Upper lobe of left lung (tissue), 6 donors: Measurements from ENCODE around the gene KCNAB1. TPM values are rescaled to one million over a fixed set of nuclear protein-coding genes. Genes with fewer than 3 reads are reported as not detected.

Experiments used
- ATAC-seq, 2 donors: fragments of 200-7000 bp; cut with Tn5 transposase; one replicate each; pipeline ENCODE4 v1.9.1; 2022; ENCODE audit warnings: mild to moderate bottlenecking in 2 of 2, moderate library complexity in 2 of 2; ENCODE audit not compliant: low FRiP score in 2 of 2
- DNase-seq, 2 donors: peaks; one replicate each; pipeline ENCODE4 v3.0.0-alpha.2; 2019 to 2020
- H3K27ac ChIP-seq, 4 donors: fragments of 200-600 bp; sonication (generic); one replicate each; pipeline ENCODE4 v1.5.1; 2016 to 2019
- H3K27me3 ChIP-seq, 4 donors: fragments of 200-600 bp; sonication (generic); one replicate each; pipeline ENCODE4 v1.5.1; 2017 to 2019
- H3K36me3 ChIP-seq, 4 donors: fragments of 200-600 bp; sonication (generic); one replicate each; pipeline ENCODE4 v1.5.1; 2016 to 2019
- H3K4me1 ChIP-seq, 4 donors: fragments of 200-600 bp; sonication (generic); one replicate each; pipeline ENCODE4 v1.5.1; 2018 to 2019
- H3K4me3 ChIP-seq, 4 donors: fragments of 200-600 bp; sonication (generic); one replicate each; pipeline ENCODE4 v1.5.1; 2017 to 2019; ENCODE audit warnings: mild to moderate bottlenecking in 2 of 4, moderate library complexity in 1 of 4
- H3K9me3 ChIP-seq, 4 donors: fragments of 200-600 bp; sonication (generic); one replicate each; pipeline ENCODE4 v1.5.1; 2018 to 2019
- EP300 ChIP-seq, 4 donors: sonication (generic); formaldehyde crosslinking; IDR thresholded peaks; one replicate each; pipeline ENCODE4 v1.5.1; 2017; ENCODE audit warnings: antibody characterized with exemption in 4 of 4, control low read depth in 2 of 4
- POLR2A ChIP-seq, 4 donors: fragments of 450-650 bp; IDR thresholded peaks; one replicate each; pipeline ENCODE4 v1.5.1; 2016 to 2017; ENCODE audit warnings: antibody characterized with exemption in 4 of 4, mild to moderate bottlenecking in 2 of 4
- POLR2AphosphoS5 ChIP-seq, 2 donors: sonication (generic); formaldehyde crosslinking; IDR thresholded peaks; one replicate each; pipeline ENCODE4 v1.5.1; 2017; ENCODE audit warnings: antibody characterized with exemption in 2 of 2
- WGBS, 2 donors: methylation state at CpG; one replicate each; pipeline ENCODE4 v1.1.5; 2017 to 2018; 5-methylcytosine and 5-hydroxymethylcytosine counted together
- total RNA-seq, 6 donors: library from RNA; depleted of rRNA in 4 of 6; stranded (reverse); fragments of >200 nt in 4 of 6; gene quantifications; one replicate each; pipeline versions ENCODE4 v1.1.0 to v1.2.1, GENCODE V29; 2016 to 2021
- TF ChIP-seq, protein P1 (sequence below), 6 experiments: fragments of 450-650 bp in 4 of 6; fragments of 200-600 bp in 2 of 6; sonication (generic) in 2 of 6; IDR thresholded peaks; one replicate each; pipeline ENCODE4 v1.5.1; 2016 to 2019; ENCODE audit warnings: antibody characterized with exemption in 6 of 6
- donor health status: DM: no; HTN: no; CAD: no; lungs with moderate emphysema.
- donor health status: DM: no; HTN: yes; CAD: no; lungs with severe emphysema.

The KCNAB1 gene
- total RNA-seq, 6 donors from 2014 or later = 0.79 to 5.2 (median 3.0) TPM

DNA sequence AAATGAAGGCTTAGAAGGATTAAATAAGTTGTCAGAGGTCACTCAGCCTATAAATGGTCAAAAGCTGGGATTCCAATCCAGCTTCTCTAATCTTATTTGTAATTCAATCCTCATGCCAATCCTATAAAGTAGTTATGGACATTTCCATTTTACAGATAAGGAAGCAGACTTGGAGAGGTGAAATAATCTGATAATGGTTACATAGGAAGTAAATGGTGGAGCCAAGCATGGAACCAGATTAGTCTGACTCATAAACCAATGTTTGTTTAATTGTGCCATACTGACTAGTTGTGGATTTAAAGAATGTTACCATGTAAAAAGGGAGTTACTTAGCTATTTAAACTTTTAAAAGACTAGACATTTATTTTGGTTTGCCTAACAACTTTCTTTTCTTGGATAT, 59.7 kb downstream of the KCNAB1 start:
- no peaks in the 10 kb centered on the region for H3K4me1 ChIP-seq
- ATAC-seq (no peak), DNase-seq (no peak)
- TF ChIP-seq POLR2AphosphoS5 (IDR thresholded peaks at IDR 0.05) = no peak
- TF ChIP-seq EP300 (IDR thresholded peaks at IDR 0.05) = no peak
- TF ChIP-seq, protein P1, sequence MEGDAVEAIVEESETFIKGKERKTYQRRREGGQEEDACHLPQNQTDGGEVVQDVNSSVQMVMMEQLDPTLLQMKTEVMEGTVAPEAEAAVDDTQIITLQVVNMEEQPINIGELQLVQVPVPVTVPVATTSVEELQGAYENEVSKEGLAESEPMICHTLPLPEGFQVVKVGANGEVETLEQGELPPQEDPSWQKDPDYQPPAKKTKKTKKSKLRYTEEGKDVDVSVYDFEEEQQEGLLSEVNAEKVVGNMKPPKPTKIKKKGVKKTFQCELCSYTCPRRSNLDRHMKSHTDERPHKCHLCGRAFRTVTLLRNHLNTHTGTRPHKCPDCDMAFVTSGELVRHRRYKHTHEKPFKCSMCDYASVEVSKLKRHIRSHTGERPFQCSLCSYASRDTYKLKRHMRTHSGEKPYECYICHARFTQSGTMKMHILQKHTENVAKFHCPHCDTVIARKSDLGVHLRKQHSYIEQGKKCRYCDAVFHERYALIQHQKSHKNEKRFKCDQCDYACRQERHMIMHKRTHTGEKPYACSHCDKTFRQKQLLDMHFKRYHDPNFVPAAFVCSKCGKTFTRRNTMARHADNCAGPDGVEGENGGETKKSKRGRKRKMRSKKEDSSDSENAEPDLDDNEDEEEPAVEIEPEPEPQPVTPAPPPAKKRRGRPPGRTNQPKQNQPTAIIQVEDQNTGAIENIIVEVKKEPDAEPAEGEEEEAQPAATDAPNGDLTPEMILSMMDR (IDR thresholded peaks at IDR 0.05) = no peak
- TF ChIP-seq POLR2A (IDR thresholded peaks at IDR 0.05) = no peak
- H3K4me3 ChIP-seq = no peak overlapping the region
- H3K9me3 ChIP-seq = no peaks in the 10 kb centered on the region
- no peaks in the 10 kb centered on the region for H3K27me3 ChIP-seq
- no peak overlapping the region for H3K27ac ChIP-seq
- no peaks in the 10 kb centered on the region for H3K36me3 ChIP-seq

DNA sequence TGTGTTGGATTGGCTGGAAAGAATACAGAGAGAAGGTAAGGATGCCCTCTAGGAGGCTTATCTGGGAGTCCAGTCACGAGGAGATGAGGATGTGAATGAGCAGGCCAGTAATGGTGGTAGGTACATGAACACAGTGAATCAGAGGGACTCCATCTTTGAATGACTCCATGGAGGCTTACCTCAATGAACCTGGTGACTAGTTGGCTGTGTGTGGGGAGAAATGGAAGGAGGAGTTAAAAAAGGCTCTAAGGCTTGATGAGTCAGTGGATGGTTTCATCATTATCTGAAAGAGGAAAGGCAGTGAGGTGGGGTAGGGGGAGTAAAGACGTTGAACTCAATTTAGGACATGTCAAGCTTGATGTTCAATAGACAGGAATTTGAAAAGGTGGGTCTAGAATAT, 61.1 kb downstream of the KCNAB1 start:
- TF ChIP-seq, protein P1 (IDR thresholded peaks at IDR 0.05) = no peak
- TF ChIP-seq EP300 (IDR thresholded peaks at IDR 0.05) = no peak
- no peak for TF ChIP-seq POLR2A (IDR thresholded peaks at IDR 0.05)
- TF ChIP-seq POLR2AphosphoS5 (IDR thresholded peaks at IDR 0.05) = no peak
- ATAC-seq (no peak), DNase-seq (no peak)
- Histone ChIP-seq H3K36me3 (no peaks in the 10 kb centered on the region), H3K27ac (no peak overlapping the region), H3K9me3 (no peaks in the 10 kb centered on the region), H3K4me1 (no peaks in the 10 kb centered on the region), H3K4me3 (no peak overlapping the region), H3K27me3 (no peaks in the 10 kb centered on the region)
- 59 to 65% methylated on average over 2 of the region's 2 CpGs for WGBS, 2 donors

DNA sequence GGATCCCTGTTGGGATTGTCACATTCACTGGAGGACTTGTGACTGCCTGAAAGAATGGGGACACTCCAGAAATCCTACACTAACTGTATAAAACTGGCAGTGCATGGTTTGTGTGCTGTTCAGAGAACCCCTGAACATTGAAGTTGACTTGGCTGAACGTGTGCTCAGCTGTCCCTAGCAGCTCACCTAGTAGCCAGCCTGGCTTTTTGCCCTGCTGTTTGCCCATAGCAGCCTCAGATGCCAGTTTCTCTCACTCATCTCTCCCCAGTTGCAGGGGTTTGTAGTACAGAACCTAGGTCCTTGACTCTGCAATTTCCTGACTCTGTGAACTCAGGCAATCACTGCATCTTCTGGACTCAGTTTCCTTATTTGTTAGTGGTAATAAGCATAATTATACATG, 63.0 kb downstream of the KCNAB1 start:
- ATAC-seq (no peak), DNase-seq (no peak)
- WGBS, 2 donors = 17 to 38% methylated on average over 1 of the region's 1 CpG
- no peaks in the 10 kb centered on the region for H3K27me3 ChIP-seq
- H3K4me1 ChIP-seq = no peaks in the 10 kb centered on the region
- no peaks in the 10 kb centered on the region for H3K9me3 ChIP-seq
- TF ChIP-seq POLR2A (IDR thresholded peaks at IDR 0.05) (no peak), EP300 (IDR thresholded peaks at IDR 0.05) (no peak), POLR2AphosphoS5 (IDR thresholded peaks at IDR 0.05) (no peak)
- TF ChIP-seq, protein P1 (IDR thresholded peaks at IDR 0.05) = no peak
- no peak overlapping the region for H3K27ac ChIP-seq
- no peak overlapping the region for H3K4me3 ChIP-seq
- H3K36me3 ChIP-seq = no peaks in the 10 kb centered on the region

DNA sequence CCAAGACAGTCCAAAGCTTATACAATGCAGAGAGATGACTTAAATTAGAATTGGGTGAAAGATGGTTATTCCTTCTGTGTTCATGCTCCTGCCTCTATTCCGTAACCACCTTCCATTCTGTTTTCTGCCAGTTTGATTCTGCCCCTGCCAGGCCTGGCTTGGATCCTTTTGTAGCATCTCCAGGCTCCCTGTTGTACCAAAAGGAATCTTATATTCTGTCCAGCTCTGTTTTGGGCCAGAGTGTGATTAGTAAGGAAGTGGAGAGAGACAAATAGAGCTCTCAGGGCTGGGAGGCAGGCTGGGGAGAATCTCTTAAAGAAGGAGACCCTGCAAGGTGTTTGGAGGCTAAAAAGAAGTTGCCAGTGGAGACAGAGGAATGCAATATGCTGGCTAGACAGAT, 63.8 kb downstream of the KCNAB1 start:
- no peaks in the 10 kb centered on the region for H3K27me3 ChIP-seq
- no peaks in the 10 kb centered on the region for H3K36me3 ChIP-seq
- no peaks in the 10 kb centered on the region for H3K4me1 ChIP-seq
- no peak overlapping the region for H3K4me3 ChIP-seq
- 97 to 100% methylated on average over 1 of the region's 1 CpG for WGBS, 2 donors
- H3K9me3 ChIP-seq = no peaks in the 10 kb centered on the region
- no peak for DNase-seq
- no peak for ATAC-seq
- H3K27ac ChIP-seq = no peak overlapping the region
- TF ChIP-seq, protein P1 (IDR thresholded peaks at IDR 0.05) = no peak
- TF ChIP-seq EP300 (IDR thresholded peaks at IDR 0.05) = no peak
- no peak for TF ChIP-seq POLR2AphosphoS5 (IDR thresholded peaks at IDR 0.05)
- no peak for TF ChIP-seq POLR2A (IDR thresholded peaks at IDR 0.05)

DNA sequence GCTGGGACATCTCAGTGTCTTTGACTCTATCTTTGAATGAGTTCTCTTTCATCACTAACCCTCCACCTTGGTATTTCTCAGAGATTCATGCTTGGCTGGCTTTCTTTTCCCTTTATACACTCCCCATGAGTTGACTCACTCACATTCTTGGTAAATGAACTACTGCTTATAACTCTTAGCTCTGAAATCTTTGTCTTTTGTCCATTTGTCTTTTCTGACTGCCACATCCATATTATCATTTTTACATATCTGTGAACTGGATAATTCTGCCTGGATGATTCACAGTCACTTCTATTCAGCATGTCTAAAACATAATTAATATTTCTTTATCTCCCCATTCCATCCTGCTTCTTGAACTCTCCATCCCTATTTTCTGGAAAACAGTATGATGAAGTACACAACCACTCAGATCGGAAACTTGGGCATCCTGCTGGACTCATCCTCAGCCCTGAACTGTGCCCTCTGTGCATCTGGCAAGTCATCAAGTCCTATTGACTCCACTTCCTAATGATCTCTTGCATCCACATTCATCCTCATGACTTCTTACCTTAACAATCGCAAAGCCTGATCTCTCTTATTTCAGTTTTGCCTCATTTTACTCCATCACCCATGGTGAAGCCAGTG, 66.9 kb downstream of the KCNAB1 start:
- H3K27ac ChIP-seq = no peak overlapping the region
- no peak for ATAC-seq
- no peaks in the 10 kb centered on the region for H3K9me3 ChIP-seq
- no peaks in the 10 kb centered on the region for H3K27me3 ChIP-seq
- TF ChIP-seq EP300 (IDR thresholded peaks at IDR 0.05) (no peak), POLR2AphosphoS5 (IDR thresholded peaks at IDR 0.05) (no peak), POLR2A (IDR thresholded peaks at IDR 0.05) (no peak)
- TF ChIP-seq, protein P1 (IDR thresholded peaks at IDR 0.05) = no peak
- H3K4me3 ChIP-seq = no peak overlapping the region
- H3K4me1 ChIP-seq = no peaks in the 10 kb centered on the region
- DNase-seq = no peak
- 76 to 86% methylated on average over 2 of the region's 2 CpGs for WGBS, 2 donors
- no peaks in the 10 kb centered on the region for H3K36me3 ChIP-seq
